ENCODE results near the gene COL6A1.

DNA sequence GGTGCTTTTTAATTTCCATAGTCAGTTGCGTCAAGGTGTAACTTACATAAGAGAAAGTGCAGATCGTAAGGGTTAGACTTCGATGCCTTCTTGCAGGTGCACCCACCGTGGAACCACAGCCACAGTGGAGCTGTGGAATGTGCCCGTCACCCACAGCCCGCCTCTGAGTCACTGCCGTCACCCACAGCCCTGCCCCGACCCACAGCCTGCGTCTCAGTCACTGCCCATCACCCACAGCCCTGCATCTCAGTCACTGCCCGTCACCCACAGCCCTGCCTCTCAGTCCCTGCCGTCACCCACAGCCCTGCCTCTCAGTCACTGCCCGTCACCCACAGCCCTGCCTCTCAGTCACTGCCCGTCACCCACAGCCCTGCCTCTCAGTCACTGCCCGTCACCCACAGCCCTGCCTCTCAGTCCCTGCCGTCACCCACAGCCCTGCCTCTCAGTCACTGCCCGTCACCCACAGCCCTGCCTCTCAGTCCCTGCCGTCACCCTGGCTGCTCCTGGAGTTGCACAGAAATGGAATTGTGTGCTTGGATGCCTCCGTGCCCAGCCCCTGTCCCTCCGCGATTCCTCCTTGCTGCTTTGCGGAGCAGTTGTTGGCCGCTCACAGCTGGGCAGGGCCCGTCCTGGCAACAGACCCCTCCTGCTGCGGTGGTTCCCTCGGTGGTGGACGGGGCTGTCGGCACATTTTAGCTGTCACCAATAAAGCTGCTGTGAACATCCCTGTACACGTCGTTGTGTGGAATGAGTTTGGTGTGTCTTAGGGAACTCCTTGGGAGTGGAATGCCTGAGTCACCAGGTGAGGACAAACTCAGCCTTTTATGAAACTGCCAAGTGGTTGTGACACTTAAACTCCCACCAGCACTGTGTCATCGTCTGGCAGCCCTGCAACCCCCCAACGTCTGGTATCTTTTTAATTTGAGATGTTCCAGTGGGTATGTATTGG is 71.4 kb downstream of the COL6A1 start:
- TF ChIP-seq, protein P1, sequence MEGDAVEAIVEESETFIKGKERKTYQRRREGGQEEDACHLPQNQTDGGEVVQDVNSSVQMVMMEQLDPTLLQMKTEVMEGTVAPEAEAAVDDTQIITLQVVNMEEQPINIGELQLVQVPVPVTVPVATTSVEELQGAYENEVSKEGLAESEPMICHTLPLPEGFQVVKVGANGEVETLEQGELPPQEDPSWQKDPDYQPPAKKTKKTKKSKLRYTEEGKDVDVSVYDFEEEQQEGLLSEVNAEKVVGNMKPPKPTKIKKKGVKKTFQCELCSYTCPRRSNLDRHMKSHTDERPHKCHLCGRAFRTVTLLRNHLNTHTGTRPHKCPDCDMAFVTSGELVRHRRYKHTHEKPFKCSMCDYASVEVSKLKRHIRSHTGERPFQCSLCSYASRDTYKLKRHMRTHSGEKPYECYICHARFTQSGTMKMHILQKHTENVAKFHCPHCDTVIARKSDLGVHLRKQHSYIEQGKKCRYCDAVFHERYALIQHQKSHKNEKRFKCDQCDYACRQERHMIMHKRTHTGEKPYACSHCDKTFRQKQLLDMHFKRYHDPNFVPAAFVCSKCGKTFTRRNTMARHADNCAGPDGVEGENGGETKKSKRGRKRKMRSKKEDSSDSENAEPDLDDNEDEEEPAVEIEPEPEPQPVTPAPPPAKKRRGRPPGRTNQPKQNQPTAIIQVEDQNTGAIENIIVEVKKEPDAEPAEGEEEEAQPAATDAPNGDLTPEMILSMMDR (IDR thresholded peaks at IDR 0.05) = no peak
- TF ChIP-seq YY1 (IDR thresholded peaks at IDR 0.05; ENCODE audit: low read depth) (no peak), RAD21 (IDR thresholded peaks at IDR 0.05; ENCODE audit: low read length) (no peak), ELF1 (IDR thresholded peaks at IDR 0.05) (no peak), JUND (IDR thresholded peaks at IDR 0.05) (no peak), NFIC (IDR thresholded peaks at IDR 0.05; ENCODE audit: borderline replicate concordance) (no peak), POLR2AphosphoS5 (IDR thresholded peaks at IDR 0.05; ENCODE audit: low read depth, low read length) (no peak), RFX5 (IDR thresholded peaks at IDR 0.05; ENCODE audit: low read length) (no peak), EP300 (IDR thresholded peaks at IDR 0.05; ENCODE audit: borderline replicate concordance in 1 of 2, low read depth in 1 of 2, low read length in 1 of 2) (no peak), GABPA (IDR thresholded peaks at IDR 0.05; ENCODE audit: low read depth) (no peak), EZH2phosphoT487 (IDR thresholded peaks at IDR 0.05; ENCODE audit: borderline replicate concordance, low read depth) (no peak), TCF12 (IDR thresholded peaks at IDR 0.05) (no peak), TAF1 (IDR thresholded peaks at IDR 0.05; ENCODE audit: borderline replicate concordance, low read depth, low read length) (no peak)
